Measurements from ENCODE around the gene CDHR4.
"Not testable (repeated sequence)": the region's sequence is repeated elsewhere in the genome, so short reads cannot be mapped to it uniquely, and the experiment has no call there.

Gene CDHR4

GRCh38 chr3:49799761-49800160 lies at the start of gene CDHR4:
Gene CDHR4 (minus strand): TSS chr3:49799873. CDS start chr3:49799812, 61 bp downstream.
- DNase-seq (ENCODE audit: low read depth in 2 of 2, low spot score in 1 of 2) = no peak

GRCh38 chr3:49845694-49846093 lies 46.0 kb upstream of the CDHR4 start:
- DNase-seq (ENCODE audit: low read depth in 2 of 2, low spot score in 1 of 2) = no peak

GRCh38 chr3:49844464-49845183 lies 45.0 kb upstream of the CDHR4 start:
- DNase-seq (ENCODE audit: low read depth in 2 of 2, low spot score in 1 of 2) = no peak

- no peak for DNase-seq (ENCODE audit: low read depth in 2 of 2, low spot score in 1 of 2)
These were observed 43.3 kb upstream of the CDHR4 start for GRCh38 chr3:49842843-49843517.

GRCh38 chr3:49841806-49842205 lies 42.1 kb upstream of the CDHR4 start:
- no peak for DNase-seq (ENCODE audit: low read depth in 2 of 2, low spot score in 1 of 2)

- DNase-seq (ENCODE audit: low read depth in 2 of 2, low spot score in 1 of 2) = no peak
These were observed 41.5 kb upstream of the CDHR4 start for GRCh38 chr3:49841126-49841696.

GRCh38 chr3:49840388-49840787 lies 40.7 kb upstream of the CDHR4 start:
- DNase-seq (ENCODE audit: low read depth in 2 of 2, low spot score in 1 of 2) = no peak

DNA sequence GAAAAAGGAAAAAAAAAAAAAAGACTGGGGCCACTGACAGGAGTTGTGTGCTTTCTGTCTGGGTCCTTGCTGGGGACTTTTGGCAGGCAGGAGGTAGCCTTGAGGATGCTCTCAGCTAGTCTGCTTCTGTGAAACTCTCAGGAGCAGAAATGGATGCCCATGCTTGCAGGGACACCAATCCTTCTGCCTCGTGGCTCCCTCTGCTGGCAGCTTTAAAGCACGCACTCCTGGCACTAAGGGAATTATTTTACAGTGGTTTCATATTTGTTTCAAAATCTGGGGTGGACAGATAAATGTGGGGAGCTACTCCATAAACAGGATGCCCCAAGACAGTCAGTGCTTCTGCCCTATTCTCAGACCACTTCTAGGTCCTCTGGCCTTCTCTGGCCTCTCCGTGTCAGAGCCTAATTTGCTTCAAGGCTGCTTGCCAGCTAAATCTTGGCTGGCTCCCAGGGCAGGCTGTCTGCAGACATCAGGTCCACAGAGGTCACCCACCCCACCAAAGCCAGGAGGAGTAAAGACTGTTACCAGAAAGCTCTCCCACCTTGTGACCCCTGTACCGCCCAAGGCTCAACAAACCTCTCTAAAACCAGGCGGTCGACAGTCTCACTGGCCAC lies 39.6 kb upstream of the CDHR4 start:
- DNase-seq (ENCODE audit: low read depth in 2 of 2, low spot score in 1 of 2) = peak; percentile 60 to 72

GRCh38 chr3:49831341-49831740 lies 31.7 kb upstream of the CDHR4 start:
- no peak for DNase-seq (ENCODE audit: low read depth in 2 of 2, low spot score in 1 of 2)

DNA sequence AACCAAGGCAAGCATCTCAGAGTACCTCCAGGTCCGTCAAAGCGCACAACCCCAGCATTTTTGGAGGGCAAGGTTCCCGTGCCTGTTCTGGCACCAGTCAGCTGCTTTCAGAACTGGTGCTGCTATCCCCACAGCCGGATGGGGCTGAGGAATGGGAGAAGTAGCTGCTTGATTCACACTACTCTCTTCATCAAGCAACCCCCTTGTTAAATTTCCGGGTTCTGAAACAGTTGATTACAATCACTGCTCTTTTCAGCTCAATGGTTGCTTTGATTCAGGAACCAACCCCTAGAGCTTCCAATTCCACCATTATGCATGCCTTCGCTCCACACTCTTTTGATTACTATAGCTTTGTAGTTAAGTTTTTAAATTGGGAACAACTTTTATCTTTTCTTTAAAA lies 26.3 kb upstream of the CDHR4 start:
- no peak for DNase-seq (ENCODE audit: low read depth in 2 of 2, low spot score in 1 of 2)

GRCh38 chr3:49823131-49823530 lies 23.5 kb upstream of the CDHR4 start:
- DNase-seq (ENCODE audit: low read depth in 2 of 2, low spot score in 1 of 2) = not testable (repeated sequence)

GRCh38 chr3:49813497-49814174 lies 14.0 kb upstream of the CDHR4 start, which contains the start of gene UBA7:
Gene UBA7 (minus strand): TSS chr3:49813953. CDS start chr3:49813787, 166 bp downstream.
- DNase-seq (ENCODE audit: low read depth in 2 of 2, low spot score in 1 of 2) = no peak

- no peak for DNase-seq (ENCODE audit: low read depth in 2 of 2, low spot score in 1 of 2)
These were observed 13.3 kb upstream of the CDHR4 start for GRCh38 chr3:49812916-49813496.

DNA sequence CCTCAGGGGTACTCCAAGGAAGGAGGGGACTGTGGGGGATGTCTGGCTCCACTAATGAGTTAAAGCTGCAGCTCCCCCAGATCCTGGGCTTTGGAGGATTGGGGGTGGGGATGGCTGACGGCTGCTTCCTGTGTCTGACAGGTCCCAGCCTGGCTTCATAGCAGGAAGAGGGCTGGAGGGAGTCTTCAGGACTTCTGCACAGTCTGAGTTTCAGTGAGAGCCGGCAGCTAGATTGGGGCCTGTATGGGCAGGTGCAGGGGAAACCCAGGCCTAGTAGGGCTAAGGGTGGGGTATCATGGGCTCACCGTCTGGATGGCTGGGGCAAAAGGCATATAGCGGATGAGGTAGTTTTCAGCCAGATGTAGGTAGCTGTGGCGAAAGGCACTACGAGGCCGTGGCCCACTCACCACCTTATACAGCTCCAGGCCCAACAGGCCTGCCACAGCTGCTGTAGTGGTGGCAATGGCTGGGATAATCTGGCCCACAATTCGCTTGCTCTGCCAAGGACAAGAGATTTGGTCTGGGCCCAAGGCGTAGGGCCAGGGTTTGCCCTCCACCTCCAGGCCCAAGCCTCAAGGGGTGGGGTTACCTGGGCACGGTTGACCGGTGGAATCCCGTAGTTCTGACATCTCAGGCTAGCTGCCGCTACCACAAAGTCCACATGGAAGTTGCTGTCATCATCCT lies 7.9 kb upstream of the CDHR4 start:
- no peak for DNase-seq (ENCODE audit: low read depth in 2 of 2, low spot score in 1 of 2)

- DNase-seq (ENCODE audit: low read depth in 2 of 2, low spot score in 1 of 2) = no peak
These were observed 7.2 kb upstream of the CDHR4 start for GRCh38 chr3:49806850-49807249.

DNA sequence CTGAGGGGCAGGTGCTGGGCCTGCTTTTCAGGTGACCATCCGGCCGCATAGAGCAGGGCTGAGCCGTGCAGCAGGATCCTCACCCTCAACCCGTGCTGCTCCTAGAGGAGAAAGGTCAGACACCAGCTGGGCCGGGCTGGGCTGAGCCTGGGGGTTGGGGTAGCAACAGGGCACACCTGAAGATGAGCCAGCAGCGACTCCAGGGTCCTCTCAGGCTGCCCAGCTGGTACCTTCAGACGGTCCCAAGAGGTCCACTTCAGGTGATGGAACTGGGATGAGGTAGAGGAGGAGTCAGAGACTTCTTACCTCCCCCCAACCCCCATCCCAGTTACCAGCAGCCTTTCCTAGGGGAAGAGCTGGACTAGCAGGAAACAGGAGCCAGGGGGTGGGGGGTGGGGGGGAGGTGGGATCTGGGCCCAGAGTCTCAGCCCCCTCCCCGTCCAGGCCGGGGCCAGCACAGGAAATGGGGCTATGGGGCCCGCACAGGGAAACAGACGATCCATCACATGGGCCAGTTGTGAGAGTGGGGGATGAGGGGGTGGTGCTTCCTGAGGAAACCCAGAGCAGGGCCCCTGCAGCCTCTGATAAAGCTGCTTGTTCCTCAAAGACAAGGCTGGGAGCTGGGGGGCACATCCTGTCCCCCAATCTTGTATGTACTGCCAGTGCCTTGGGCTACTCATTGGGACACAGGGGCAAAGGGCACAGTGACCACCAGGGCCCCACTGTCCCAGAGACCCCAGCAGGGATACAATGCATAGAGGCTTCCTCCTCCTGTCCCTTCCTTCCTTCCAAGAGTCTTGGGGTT lies 6.4 kb upstream of the CDHR4 start:
- no peak for DNase-seq (ENCODE audit: low read depth in 2 of 2, low spot score in 1 of 2)

DNA sequence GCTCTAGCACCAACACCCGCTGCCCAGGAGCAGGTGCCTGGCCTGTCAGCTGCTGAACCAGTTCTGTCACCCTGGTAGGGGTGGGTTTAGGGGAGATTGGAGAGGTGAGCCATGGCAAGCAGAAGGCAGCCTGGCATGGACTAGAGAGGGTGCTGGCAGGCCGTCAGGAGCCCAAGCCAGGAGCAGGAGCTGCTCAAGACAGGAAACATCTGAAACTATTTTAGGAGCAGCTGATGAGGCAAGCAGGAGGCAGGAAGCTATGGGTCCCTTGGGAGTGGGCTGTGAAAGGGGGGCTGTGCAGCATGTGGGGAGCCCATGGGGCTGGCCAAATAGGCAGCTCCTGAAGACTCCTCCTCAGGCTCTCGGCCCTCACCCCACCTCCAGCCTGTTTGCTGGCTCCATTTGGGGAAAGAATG lies 5.7 kb upstream of the CDHR4 start:
- DNase-seq (ENCODE audit: low read depth in 2 of 2, low spot score in 1 of 2) = no peak

DNA sequence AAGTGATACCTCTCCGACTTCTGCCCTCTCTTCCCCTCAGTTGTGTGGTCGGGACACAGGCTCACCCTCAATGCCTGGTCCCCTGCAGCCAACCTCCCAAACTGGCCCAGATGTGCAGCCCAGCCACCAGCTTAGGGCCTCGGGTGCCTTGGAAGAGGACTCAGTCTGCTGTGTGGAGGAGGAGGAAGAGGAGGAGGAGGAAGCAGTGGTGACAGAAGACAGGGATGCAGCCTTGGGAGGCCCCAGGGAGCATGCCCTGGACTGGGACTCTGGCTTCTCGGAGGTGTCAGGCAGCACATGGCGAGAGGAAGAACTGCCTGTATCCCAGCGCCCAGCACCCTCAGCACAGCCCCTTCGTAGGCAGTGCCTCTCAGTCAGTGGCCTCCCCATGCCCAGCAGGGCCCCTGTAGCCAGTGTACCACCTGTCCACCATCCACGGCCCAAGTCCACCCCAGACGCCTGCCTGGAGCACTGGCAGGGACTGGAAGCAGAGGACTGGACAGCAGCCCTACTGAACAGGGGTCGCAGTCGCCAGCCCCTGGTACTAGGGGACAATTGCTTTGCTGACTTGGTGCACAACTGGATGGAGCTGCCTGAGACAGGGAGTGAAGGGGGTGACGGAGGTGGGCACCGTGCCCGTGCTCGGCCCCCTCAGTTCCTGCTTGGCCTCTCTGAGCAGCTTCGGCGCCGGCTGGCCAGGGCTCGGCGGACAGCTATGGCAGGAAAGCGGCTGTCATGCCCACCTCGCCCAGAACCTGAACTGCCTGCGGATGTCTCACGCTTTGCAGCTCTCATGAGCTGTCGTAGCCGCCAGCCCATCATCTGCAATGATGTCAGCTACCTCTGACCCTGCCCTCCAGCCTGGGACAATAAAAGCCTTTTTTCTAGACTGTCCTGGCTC lies 4.7 kb upstream of the CDHR4 start:
- DNase-seq (ENCODE audit: low read depth in 2 of 2, low spot score in 1 of 2) = no peak

Measured in stimulated activated CD8-positive, alpha-beta memory T cell treated with anti-CD3 and anti-CD28 coated beads, Interleukin-4, amount 100 ng/mL, for 1 hour (primary cell).